Thyroid gland (tissue), 4 donors: ENCODE data around the gene GALNS.

Experiments
- POLR2A ChIP-seq, 2 donors: fragments of 450-650 bp; IDR thresholded peaks; one replicate each; pipeline ENCODE4 v1.6.1; 2017; ENCODE audit warnings: antibody characterized with exemption in 2 of 2, mild to moderate bottlenecking in 2 of 2, moderate library complexity in 1 of 2
- TF ChIP-seq, protein P1 (sequence below), 6 experiments: fragments of 200-600 bp in 3 of 6; fragments of 450-650 bp in 3 of 6; sonication (generic) in 3 of 6; IDR thresholded peaks; one replicate each; pipeline ENCODE4 v1.5.1; 2016 to 2019; ENCODE audit warnings: antibody characterized with exemption in 6 of 6, mild to moderate bottlenecking in 2 of 6, inconsistent platforms in 1 of 6, moderate library complexity in 1 of 6

DNA sequence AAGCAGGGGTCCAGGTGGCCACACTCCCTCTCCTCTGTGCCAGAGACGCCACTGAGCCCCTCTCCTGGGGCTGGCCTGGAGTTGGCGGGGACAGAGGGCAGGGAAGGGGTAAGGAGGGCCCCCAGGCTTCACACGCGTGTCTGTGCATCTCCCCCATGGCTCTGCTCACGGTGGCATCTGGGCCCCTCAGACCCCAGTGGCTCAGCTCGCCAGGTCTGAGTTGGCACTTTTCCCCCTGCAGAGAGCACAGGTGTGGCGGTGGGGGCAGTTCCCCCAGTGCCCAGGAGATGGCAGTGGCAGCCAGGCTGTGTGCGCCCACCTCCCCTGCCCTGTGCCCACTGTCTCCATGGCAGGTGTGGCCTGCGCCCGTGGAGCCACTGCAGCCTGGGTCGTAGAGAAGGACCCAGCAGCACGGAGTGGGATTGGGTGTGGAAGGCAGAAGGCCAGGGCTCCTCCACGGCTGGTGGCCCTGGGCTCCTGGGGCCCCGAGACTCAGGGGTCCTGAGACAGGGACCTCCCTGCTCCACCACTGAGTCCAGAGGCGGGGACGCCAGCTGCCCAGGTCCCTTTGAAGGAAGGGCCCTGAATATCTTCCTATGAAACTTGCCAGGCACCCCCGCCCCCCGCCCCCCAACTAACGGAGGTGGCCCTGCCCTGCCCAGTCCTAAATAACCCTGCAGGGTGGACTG lies 40.7 kb downstream of the GALNS start:
- TF ChIP-seq, protein P1, sequence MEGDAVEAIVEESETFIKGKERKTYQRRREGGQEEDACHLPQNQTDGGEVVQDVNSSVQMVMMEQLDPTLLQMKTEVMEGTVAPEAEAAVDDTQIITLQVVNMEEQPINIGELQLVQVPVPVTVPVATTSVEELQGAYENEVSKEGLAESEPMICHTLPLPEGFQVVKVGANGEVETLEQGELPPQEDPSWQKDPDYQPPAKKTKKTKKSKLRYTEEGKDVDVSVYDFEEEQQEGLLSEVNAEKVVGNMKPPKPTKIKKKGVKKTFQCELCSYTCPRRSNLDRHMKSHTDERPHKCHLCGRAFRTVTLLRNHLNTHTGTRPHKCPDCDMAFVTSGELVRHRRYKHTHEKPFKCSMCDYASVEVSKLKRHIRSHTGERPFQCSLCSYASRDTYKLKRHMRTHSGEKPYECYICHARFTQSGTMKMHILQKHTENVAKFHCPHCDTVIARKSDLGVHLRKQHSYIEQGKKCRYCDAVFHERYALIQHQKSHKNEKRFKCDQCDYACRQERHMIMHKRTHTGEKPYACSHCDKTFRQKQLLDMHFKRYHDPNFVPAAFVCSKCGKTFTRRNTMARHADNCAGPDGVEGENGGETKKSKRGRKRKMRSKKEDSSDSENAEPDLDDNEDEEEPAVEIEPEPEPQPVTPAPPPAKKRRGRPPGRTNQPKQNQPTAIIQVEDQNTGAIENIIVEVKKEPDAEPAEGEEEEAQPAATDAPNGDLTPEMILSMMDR (IDR thresholded peaks at IDR 0.05) = peak; percentile 18 to 72 (median 57)
- no peak for TF ChIP-seq POLR2A (IDR thresholded peaks at IDR 0.05)
